GM12801 (cell line): ENCODE results near the gene PLD1.

Source experiments
- TF ChIP-seq, protein P1 (sequence below): IDR thresholded peaks from one replicate; pipeline ENCODE4 v1.5.1; 2011; ENCODE audit warnings: control low read depth; ENCODE audit not compliant: insufficient read length; ENCODE audit errors: extremely low read depth

PLD1 gene

DNA sequence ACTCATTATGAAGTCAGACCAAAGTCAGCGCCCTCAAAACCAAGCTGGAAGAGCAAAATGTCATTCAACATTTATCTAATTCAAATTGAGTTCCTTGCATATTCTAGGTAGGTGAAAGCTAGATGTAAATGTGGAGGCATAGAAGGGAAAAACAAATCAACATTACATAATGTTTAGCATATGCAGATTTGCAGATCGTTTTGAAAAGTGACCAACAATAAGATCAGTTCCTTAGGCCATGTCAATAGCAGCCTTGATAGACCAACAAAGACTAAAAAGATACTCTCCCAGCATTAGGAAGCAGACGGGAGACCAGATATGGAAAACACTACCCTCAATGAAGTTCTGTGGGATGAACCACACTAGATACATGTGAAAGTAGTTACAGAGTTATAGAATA is 83.0 kb downstream of the PLD1 start:
- TF ChIP-seq, protein P1, sequence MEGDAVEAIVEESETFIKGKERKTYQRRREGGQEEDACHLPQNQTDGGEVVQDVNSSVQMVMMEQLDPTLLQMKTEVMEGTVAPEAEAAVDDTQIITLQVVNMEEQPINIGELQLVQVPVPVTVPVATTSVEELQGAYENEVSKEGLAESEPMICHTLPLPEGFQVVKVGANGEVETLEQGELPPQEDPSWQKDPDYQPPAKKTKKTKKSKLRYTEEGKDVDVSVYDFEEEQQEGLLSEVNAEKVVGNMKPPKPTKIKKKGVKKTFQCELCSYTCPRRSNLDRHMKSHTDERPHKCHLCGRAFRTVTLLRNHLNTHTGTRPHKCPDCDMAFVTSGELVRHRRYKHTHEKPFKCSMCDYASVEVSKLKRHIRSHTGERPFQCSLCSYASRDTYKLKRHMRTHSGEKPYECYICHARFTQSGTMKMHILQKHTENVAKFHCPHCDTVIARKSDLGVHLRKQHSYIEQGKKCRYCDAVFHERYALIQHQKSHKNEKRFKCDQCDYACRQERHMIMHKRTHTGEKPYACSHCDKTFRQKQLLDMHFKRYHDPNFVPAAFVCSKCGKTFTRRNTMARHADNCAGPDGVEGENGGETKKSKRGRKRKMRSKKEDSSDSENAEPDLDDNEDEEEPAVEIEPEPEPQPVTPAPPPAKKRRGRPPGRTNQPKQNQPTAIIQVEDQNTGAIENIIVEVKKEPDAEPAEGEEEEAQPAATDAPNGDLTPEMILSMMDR, result no peak

- TF ChIP-seq, protein P1, result no peak
These were observed 91.6 kb downstream of the PLD1 start for GRCh38 chr3:171718493-171719185.

DNA sequence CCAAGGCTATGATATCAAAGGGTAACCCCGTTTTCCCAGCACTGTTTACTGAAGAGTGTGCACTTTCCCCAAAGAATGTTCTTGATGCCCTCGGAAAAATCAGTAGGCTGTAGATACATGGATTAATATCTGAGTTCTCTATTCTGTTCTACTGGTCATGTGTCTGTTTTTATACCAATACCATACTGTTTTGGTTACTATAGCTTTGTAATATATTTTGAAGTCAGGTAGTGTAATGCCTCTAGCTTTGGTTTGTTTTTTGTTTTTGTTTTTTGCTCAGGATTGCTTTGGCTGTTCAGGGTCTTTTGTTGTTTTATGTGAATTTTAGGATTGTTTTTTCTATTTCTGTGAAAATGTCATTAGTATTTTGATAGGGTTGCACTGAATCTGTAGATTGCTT is 95.1 kb downstream of the PLD1 start:
- TF ChIP-seq, protein P1, result no peak

DNA sequence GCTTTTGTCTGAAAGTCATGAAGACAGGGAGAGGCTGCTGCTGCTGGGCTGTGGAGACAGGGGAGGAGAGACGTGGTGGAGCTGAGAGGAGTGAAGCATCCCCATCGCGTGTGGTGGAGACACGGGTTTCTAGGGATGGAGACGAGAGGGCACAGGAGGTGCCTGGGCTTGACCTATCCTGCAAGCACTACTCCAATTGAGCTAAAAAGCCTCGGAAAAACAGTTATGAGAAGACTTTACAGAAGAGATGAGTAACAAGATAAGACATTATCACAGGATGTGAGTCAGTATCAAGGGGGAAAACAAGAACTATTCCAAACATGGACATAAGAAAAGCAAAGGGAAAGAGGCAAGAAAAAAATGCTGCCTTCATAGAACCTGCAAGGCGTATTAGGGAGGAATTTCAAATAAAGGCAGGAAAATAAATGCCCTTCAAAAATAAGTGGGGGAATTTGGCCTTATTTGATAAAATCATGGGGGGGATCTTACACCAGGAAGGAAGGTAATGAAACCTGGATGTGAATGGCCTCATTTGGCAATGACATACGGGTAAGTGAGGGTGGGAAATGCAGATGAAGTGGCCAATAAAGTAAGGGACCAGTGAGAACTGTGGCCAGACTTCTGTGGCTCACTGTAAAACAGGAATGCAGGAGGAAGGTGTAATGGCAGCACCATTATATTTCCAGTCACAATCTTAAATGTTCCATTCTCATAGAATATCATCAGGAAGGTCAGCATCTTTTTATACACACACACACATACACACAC is 97.9 kb downstream of the PLD1 start:
- TF ChIP-seq, protein P1, result no peak

DNA sequence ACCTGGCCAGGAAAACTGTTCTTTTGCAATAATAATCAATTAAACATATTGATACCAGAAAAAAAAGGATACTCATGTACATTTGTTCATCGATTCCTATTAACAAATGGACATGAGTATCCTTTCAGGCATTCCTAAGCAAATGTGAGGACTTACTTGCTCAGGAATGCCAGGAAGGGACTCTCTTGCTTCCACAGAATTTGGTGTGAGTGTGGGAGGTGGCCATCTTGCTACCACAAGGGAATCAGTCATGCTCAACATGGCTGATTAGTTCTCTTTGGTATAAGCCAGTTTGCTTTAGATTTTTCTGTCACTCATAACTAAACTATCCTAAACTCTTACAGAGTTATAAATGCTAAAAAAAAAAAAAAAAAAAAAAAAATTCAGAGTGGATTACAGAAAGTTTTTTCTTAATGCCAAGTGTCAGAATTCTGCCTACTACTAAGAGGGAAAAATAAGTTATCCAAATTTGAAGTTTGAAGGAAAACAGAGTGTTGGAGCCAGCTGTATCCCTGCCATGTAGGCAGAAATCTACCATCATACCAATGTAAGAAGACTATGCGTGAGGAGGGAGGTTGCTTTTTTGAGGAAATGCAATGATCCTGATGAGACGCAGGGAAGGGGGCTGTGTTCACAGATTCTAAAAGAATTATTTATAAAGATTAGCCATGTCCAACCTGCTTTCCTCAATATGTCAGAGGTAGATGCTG is 98.7 kb downstream of the PLD1 start:
- TF ChIP-seq, protein P1, result no peak

DNA sequence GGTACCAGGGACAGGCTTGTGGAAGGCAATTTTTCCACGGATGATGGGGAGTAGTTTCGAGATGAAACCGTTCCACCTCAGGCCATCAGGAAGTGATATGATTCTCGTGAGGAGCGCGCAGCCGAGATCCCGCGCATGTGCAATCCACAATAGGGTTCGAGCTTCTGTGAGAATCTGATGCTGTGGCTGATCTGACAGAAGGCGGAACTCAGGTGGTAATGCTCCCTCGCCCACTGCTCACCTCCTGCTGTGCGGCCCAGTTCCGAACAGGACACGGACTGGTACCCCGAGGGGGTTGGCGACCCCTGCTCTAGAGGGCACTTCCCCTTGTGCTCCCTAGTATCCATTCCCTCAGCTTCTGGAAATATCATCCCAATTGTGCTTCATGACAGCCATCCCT is 99.9 kb downstream of the PLD1 start:
- TF ChIP-seq, protein P1, result no peak

DNA sequence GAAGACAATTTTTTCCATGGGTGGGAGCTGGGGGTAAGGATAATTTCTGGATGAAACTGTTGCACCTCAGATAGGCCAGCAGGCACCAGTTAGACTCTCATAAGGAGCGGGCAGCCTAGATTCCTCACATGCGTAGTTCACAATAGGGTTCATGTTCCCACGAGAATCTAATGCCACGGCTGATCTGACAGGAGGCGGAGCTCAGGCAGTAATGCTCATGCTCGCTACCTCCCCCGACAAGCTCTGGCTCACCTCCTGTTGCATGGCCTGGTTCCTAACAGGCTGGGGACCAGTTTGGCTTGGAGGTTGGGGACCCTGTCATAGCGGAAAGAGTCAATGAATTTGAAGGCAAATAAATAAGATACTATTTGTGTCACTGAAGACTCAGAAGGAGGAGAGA is 105.5 kb downstream of the PLD1 start:
- TF ChIP-seq, protein P1, result no peak
